ENCODE results near the gene CCDC7.

Gene CCDC7

GRCh38 chr10:32445036-32445435, 904 bp upstream of the CCDC7 start:
- no peaks in the 10 kb centered on the region for H3F3A ChIP-seq (ENCODE audit: low read depth)
- H3K9me3 ChIP-seq (ENCODE audit: insufficient read depth, low read depth, low read length) = no peaks in the 10 kb centered on the region
- H4K20me1 ChIP-seq (ENCODE audit: insufficient read depth, low read length, poor library complexity, severe bottlenecking) = no peaks in the 10 kb centered on the region
- TF ChIP-seq EZH2phosphoT487 (IDR thresholded peaks at IDR 0.05; ENCODE audit: borderline replicate concordance) = no peak
- no peak for TF ChIP-seq CTCF (conservative IDR thresholded peaks at IDR 0.05; ENCODE audit: low read length)
- H2AFZ ChIP-seq (ENCODE audit: low read length) = no peak overlapping the region
- peak overlapping the region; percentile 94 for H3K9ac ChIP-seq (ENCODE audit: low read depth, low read length, poor library complexity, severe bottlenecking)
- H3K79me2 ChIP-seq (ENCODE audit: insufficient read depth, low read length) = peaks cover 28% of the 10 kb centered on the region
- no peaks in the 10 kb centered on the region for H3K36me3 ChIP-seq (ENCODE audit: insufficient read depth, low read length)
- peak overlapping the region; percentile 88 for H3K4me3 ChIP-seq (ENCODE audit: low read length, poor library complexity, severe bottlenecking)
- peaks cover 13% of the 10 kb centered on the region for H3K4me1 ChIP-seq (ENCODE audit: insufficient read depth, low read length, poor library complexity, severe bottlenecking)
- H3K27me3 ChIP-seq (ENCODE audit: insufficient read depth, low read length, poor library complexity, severe bottlenecking) = no peaks in the 10 kb centered on the region
- no peaks in the 10 kb centered on the region for H3K9me2 ChIP-seq (replicated peaks; ENCODE audit: low read depth, low read length)
- peak overlapping the region; percentile 70 for H3K4me2 ChIP-seq (ENCODE audit: low read depth, low read length, poor library complexity, severe bottlenecking)

DNA sequence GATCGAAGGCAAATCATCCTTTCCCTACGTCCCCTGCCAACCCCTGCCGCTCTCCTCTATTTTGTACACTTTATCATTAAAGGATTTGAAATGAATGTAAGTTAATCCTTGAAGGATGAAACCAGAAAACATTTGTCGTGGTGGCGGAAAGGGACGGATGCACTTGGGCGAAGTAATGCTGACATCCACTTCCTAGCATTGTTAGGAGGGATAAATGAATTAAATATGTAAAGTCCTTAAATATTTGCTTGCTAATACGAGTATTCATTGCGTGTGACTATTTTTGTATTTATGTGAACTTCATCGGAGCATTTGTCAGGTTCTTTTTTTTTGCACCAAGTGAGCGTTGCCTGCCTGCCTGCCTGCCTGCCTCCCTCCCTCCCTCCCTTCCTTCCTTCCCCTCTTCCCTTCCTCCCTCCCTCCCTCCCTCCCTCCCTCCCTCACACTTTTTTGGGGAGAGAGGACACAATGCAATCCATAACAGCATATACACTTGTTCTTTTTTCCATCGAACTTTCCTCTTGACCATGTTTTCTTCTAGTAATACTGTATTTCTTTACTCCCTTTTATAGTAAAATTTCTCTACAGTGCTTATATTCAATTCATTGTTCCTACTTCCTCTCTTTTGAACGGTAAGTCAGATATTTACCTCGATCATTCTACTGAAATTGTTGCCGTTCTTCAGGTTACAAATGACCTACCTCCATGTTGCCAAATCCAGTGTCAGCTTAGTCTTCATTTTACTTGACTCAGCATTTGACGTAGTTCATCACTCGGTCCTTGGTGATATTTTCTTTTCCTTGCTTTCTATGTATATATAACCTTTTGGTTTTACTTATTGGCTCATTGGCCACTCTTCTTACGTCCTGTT, 831 bp downstream of the CCDC7 start:
- Histone ChIP-seq H3K9ac (ENCODE audit: low read depth, low read length, poor library complexity, severe bottlenecking) (peak overlapping the region; percentile 94), H4K20me1 (ENCODE audit: insufficient read depth, low read length, poor library complexity, severe bottlenecking) (no peaks in the 10 kb centered on the region), H3K9me2 (replicated peaks; ENCODE audit: low read depth, low read length) (no peaks in the 10 kb centered on the region), H3K79me2 (ENCODE audit: insufficient read depth, low read length) (peaks cover 34% of the 10 kb centered on the region), H3K4me3 (ENCODE audit: low read length, poor library complexity, severe bottlenecking) (peak overlapping the region; percentile 88), H3K9me3 (ENCODE audit: insufficient read depth, low read depth, low read length) (no peaks in the 10 kb centered on the region), H2AFZ (ENCODE audit: low read length) (peak overlapping the region; percentile 77), H3F3A (ENCODE audit: low read depth) (no peaks in the 10 kb centered on the region), H3K4me2 (ENCODE audit: low read depth, low read length, poor library complexity, severe bottlenecking) (peak overlapping the region; percentile 85), H3K27me3 (ENCODE audit: insufficient read depth, low read length, poor library complexity, severe bottlenecking) (no peaks in the 10 kb centered on the region), H3K4me1 (ENCODE audit: insufficient read depth, low read length, poor library complexity, severe bottlenecking) (peaks cover 13% of the 10 kb centered on the region), H3K36me3 (ENCODE audit: insufficient read depth, low read length) (no peaks in the 10 kb centered on the region)
- TF ChIP-seq CTCF (conservative IDR thresholded peaks at IDR 0.05; ENCODE audit: low read length) (no peak), EZH2phosphoT487 (IDR thresholded peaks at IDR 0.05; ENCODE audit: borderline replicate concordance) (no peak)

DNA sequence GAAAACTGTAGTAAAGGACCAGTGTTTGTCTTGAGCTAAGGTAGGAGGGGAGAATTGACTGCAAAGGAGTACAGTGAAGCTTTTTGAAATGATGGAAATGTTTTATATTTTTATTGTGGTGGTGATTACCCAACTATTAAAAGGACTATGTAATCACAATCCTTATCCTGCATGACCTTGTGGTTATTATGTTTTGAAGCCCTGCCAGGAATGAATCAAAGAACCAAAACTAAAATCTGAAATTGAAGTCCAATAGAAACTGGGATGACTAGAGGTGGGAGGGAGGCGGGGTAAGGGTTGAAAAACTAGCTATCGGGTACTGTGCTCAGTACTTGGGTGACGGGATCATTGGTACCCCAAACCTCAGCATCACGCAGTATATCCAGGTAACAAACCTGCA, 8.2 kb downstream of the CCDC7 start:
- H3K9me2 ChIP-seq (replicated peaks; ENCODE audit: low read depth, low read length) = no peaks in the 10 kb centered on the region
- H3K9me3 ChIP-seq (ENCODE audit: insufficient read depth, low read depth, low read length) = no peaks in the 10 kb centered on the region
- no peaks in the 10 kb centered on the region for H4K20me1 ChIP-seq (ENCODE audit: insufficient read depth, low read length, poor library complexity, severe bottlenecking)
- no peak overlapping the region for H3K9ac ChIP-seq (ENCODE audit: low read depth, low read length, poor library complexity, severe bottlenecking)
- H3K36me3 ChIP-seq (ENCODE audit: insufficient read depth, low read length) = no peaks in the 10 kb centered on the region
- H3K27me3 ChIP-seq (ENCODE audit: insufficient read depth, low read length, poor library complexity, severe bottlenecking) = no peaks in the 10 kb centered on the region
- H3F3A ChIP-seq (ENCODE audit: low read depth) = no peaks in the 10 kb centered on the region; the same call in 1 of the 2 replicates
- peaks cover 20% of the 10 kb centered on the region for H3K4me1 ChIP-seq (ENCODE audit: insufficient read depth, low read length, poor library complexity, severe bottlenecking)
- H3K4me3 ChIP-seq (ENCODE audit: low read length, poor library complexity, severe bottlenecking) = no peak overlapping the region
- TF ChIP-seq EZH2phosphoT487 (IDR thresholded peaks at IDR 0.05; ENCODE audit: borderline replicate concordance) = no peak
- no peak overlapping the region for H3K4me2 ChIP-seq (ENCODE audit: low read depth, low read length, poor library complexity, severe bottlenecking)
- H3K79me2 ChIP-seq (ENCODE audit: insufficient read depth, low read length) = peaks cover 13% of the 10 kb centered on the region; the same call in 1 of the 2 replicates
- no peak overlapping the region for H2AFZ ChIP-seq (ENCODE audit: low read length)
